WERI-Rb-1 (cell line): Measurements from ENCODE around the gene MAT1A.

Experiments used
- DNase-seq: peaks from one replicate; pipeline ENCODE4 v3.0.0-alpha.2; 2020
- H3K27ac ChIP-seq: fragments of 250-450 bp; sonication (Bioruptor Pico); 2 replicates; pipeline ENCODE4 v1.5.1; 2020; ENCODE audit warnings: mild to moderate bottlenecking, moderate library complexity
- H3K27me3 ChIP-seq: fragments of 250-450 bp; sonication (Bioruptor Pico); 2 replicates; pipeline ENCODE4 v1.5.1; 2021; ENCODE audit warnings: mild to moderate bottlenecking, low read depth, moderate library complexity; ENCODE audit not compliant: insufficient read depth, severe bottlenecking
- H3K36me3 ChIP-seq: fragments of 250-450 bp; sonication (Bioruptor Pico); 2 replicates; pipeline ENCODE4 v1.5.1; 2020; ENCODE audit warnings: mild to moderate bottlenecking, moderate library complexity
- H3K4me3 ChIP-seq: 2 replicates; pipeline ENCODE4 v1.5.1; 2011; ENCODE audit warnings: low read depth, mild to moderate bottlenecking, control low read depth, low read length
- H3K9me3 ChIP-seq: fragments of 250-450 bp; sonication (Bioruptor Pico); 2 replicates; pipeline ENCODE4 v1.5.1; 2021; ENCODE audit warnings: mild to moderate bottlenecking, moderate library complexity; ENCODE audit not compliant: severe bottlenecking
- TF ChIP-seq, protein P1 (sequence below): IDR thresholded peaks from 2 replicates; pipeline ENCODE4 v1.5.1; 2011; ENCODE audit warnings: low read depth, mild to moderate bottlenecking, control low read depth, inconsistent platforms, low read length

Gene MAT1A

GRCh38 chr10:80322711-80323110 is 33.3 kb upstream of the MAT1A start:
- no peak for DNase-seq
- TF ChIP-seq, protein P1, sequence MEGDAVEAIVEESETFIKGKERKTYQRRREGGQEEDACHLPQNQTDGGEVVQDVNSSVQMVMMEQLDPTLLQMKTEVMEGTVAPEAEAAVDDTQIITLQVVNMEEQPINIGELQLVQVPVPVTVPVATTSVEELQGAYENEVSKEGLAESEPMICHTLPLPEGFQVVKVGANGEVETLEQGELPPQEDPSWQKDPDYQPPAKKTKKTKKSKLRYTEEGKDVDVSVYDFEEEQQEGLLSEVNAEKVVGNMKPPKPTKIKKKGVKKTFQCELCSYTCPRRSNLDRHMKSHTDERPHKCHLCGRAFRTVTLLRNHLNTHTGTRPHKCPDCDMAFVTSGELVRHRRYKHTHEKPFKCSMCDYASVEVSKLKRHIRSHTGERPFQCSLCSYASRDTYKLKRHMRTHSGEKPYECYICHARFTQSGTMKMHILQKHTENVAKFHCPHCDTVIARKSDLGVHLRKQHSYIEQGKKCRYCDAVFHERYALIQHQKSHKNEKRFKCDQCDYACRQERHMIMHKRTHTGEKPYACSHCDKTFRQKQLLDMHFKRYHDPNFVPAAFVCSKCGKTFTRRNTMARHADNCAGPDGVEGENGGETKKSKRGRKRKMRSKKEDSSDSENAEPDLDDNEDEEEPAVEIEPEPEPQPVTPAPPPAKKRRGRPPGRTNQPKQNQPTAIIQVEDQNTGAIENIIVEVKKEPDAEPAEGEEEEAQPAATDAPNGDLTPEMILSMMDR: no peak
- H3K27me3 ChIP-seq: no peaks in the 10 kb centered on the region
- H3K36me3 ChIP-seq: no peaks in the 10 kb centered on the region
- no peak overlapping the region for H3K4me3 ChIP-seq
- H3K27ac ChIP-seq: no peak overlapping the region
- no peaks in the 10 kb centered on the region for H3K9me3 ChIP-seq

DNA sequence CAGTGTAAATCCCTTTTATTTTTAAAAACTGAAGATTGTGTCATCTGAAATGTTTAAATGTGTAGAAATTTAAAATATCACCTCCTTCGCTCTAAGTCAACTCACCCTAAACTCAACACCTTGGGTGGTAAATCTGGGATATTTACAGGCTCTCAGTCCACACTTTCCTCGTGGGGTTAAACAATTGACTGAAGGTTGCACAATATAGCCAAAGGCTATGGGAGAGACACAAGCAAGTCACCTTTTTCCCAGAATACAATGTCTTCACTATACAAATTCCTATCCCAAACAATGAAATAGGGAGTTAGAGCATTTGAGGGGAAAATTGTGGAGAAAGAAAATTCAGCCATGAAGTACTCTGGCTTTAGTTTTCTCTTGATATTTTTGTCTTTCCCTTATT is 32.7 kb upstream of the MAT1A start:
- Histone ChIP-seq H3K27ac (no peak overlapping the region), H3K36me3 (no peaks in the 10 kb centered on the region), H3K27me3 (no peaks in the 10 kb centered on the region), H3K9me3 (no peaks in the 10 kb centered on the region), H3K4me3 (no peak overlapping the region)
- DNase-seq: no peak
- TF ChIP-seq, protein P1: no peak

DNA sequence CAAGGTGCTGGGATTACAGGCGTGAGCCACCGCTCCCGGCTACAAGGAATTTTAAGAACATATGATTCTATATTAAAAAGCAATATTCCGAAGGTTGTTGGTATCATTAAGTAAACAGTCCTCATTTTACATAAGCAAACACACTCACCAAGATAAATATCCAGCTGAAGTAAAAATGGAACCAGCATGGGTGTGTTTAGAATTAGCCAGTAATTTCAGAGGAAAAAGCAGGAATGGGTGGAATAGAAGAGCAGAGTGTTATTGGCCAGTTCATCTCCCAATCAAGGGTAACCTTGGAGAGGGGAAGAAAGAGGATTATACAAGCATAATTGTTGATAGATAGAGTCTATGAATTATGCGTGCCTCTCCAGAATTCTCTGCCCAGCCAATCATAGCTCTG is 31.7 kb upstream of the MAT1A start:
- TF ChIP-seq, protein P1: no peak
- no peaks in the 10 kb centered on the region for H3K36me3 ChIP-seq
- DNase-seq: no peak
- no peaks in the 10 kb centered on the region for H3K9me3 ChIP-seq
- no peak overlapping the region for H3K4me3 ChIP-seq
- H3K27me3 ChIP-seq: no peaks in the 10 kb centered on the region
- no peak overlapping the region for H3K27ac ChIP-seq

- Histone ChIP-seq H3K27me3 (no peaks in the 10 kb centered on the region), H3K27ac (no peak overlapping the region), H3K36me3 (no peaks in the 10 kb centered on the region), H3K4me3 (no peak overlapping the region), H3K9me3 (no peaks in the 10 kb centered on the region)
- TF ChIP-seq, protein P1: no peak
- DNase-seq: no peak
These were observed 30.9 kb upstream of the MAT1A start for GRCh38 chr10:80320377-80320776.

DNA sequence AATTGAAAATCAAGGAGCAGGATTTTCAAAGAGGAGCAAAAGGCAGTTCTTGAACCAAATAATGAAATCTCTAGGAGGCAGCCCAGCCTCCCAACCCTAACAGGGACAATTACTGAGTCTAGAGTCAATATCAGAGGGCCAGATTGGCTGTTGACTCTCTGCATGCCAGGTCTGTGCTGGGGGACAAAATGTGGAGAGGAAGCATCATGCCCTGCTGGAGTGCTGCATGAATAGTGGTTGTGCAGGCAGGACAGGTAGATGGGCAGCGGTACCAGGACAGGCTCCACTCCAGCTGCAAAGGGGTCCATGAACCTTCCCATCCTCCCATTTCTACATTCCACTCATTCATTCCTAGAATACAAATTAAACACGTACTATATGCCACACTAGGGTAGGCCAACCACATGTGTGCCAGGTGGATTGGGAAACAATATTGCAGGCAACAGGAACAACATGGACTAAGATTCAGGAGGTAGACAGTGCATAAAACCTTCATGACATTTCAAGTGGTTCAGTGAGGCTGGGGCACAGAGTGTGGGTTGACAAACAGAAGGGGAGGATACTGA is 30.4 kb upstream of the MAT1A start:
- no peak for DNase-seq
- Histone ChIP-seq H3K4me3 (no peak overlapping the region), H3K27ac (no peak overlapping the region), H3K36me3 (no peaks in the 10 kb centered on the region), H3K27me3 (no peaks in the 10 kb centered on the region), H3K9me3 (no peaks in the 10 kb centered on the region)
- TF ChIP-seq, protein P1: no peak

GRCh38 chr10:80319318-80319717 is 29.9 kb upstream of the MAT1A start:
- Histone ChIP-seq H3K27me3 (no peaks in the 10 kb centered on the region), H3K36me3 (no peaks in the 10 kb centered on the region), H3K9me3 (no peaks in the 10 kb centered on the region), H3K4me3 (no peak overlapping the region), H3K27ac (no peak overlapping the region)
- TF ChIP-seq, protein P1: no peak
- no peak for DNase-seq
